ENCODE measurements around the gene MBP.

DNA sequence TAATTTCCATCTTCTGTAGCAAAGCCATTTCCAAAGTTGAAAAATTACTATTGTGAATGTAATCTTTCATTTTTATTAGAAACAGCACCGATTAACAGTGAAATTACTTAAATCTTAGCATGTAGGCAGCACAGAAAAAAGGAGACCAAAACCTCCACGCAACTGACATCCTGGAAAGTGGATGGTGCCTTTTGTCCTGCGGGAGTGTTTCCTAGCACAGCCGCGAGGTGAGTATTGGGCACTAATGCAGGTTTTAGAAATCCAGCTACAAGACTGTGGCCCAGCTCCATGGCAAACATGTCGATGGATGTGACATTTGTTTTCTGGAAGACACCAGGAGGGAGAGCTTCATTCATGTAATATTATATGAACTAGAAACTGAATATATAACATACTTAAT lies 86.9 kb downstream of the MBP start:
- TF ChIP-seq POLR2AphosphoS5 (IDR thresholded peaks at IDR 0.05; ENCODE audit: low read depth, low read length) (no peak), TAF1 (IDR thresholded peaks at IDR 0.05; ENCODE audit: borderline replicate concordance, insufficient read depth, low read length) (no peak)

Data from PFSK-1 (cell line).